GM08714 (cell line): ENCODE data around the gene RAB6B.

Source experiments
- H3K4me3 ChIP-seq: fragments of 200-500 bp; sonication (Bioruptor generic); 2 replicates; pipeline ENCODE4 v1.5.1; 2014; ENCODE audit warnings: mild to moderate bottlenecking, low read length, inconsistent platforms
- ZNF274 ChIP-seq: IDR thresholded peaks from 2 replicates; pipeline ENCODE4 v1.6.1; 2012; ENCODE audit warnings: mild to moderate bottlenecking, low read depth, low read length

The RAB6B gene

DNA sequence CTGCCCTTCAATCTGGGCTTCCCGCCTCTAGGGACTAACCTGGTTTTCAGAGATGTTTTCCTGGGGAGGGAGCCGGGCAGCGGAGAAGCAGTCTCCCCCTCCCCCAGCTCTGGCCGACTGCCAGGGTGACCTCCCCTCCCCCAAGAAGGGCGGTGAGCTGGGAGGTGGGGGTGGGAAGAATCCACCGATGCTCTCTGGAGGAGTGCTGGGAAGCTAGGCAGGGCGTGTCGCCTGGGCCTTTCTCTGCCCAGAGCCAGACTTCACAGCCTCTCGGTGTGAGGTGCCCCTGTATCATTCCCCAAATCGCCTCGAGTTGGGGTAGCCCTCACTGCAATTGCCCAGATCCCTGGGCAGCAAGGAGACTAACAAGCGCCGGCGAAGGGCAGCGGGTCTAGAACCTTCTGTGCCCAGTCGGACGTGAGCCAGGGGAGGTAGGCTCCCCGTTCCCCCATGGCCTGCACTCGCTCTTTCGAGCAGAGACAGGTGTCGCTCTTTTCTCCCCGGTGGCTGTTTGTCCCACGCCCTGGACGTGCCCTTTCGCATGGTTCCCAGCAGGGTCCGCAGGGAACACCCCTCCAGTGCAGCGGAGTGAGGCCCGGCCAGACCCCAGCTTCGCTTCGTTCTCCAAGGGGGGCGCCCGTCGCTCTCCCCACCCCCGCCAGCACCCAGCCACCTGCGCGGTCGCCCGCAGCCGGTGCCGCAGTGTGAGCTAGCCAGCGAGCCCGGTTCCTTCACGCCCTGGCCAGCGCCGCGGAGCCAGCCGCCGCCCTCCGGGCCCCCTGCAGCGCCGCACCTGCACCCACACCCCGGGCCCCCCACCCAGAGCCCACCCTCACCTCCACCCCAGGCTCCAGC, 1.1 kb downstream of the RAB6B start:
- H3K4me3 ChIP-seq = no peak overlapping the region
- TF ChIP-seq ZNF274 = no peak

DNA sequence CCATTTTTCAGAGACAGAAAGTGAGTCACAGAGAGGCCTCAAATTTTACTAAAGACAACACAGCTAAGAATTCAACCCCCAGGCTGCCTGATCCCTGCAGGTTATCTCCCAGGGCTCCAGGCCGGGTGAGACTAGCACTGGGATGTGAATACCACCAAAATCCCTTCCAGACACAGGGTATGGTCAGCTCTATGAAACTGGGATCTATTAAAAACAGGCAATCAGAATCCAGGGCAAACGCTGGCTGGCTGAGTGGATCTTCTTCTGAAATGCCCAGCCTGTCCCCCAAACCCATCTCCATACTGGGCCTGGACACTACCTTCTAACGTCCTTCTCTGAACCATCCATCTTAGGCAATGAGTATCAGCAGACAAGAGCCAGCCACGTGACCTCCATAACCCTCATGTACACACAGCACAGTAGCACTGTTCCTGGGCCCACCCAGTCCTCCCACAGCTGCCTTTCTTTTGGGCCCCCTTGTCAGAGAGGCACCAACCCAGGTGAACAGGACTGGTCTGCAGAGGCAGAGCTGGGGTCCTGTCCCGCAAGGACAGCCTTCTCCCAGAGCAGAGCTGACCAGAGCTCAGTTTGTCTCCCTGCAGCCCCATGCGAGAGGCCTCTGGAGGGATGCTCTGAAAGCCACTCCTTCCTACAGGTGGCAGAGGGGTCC, 1.9 kb downstream of the RAB6B start:
- no peak overlapping the region for H3K4me3 ChIP-seq
- TF ChIP-seq ZNF274 = no peak

DNA sequence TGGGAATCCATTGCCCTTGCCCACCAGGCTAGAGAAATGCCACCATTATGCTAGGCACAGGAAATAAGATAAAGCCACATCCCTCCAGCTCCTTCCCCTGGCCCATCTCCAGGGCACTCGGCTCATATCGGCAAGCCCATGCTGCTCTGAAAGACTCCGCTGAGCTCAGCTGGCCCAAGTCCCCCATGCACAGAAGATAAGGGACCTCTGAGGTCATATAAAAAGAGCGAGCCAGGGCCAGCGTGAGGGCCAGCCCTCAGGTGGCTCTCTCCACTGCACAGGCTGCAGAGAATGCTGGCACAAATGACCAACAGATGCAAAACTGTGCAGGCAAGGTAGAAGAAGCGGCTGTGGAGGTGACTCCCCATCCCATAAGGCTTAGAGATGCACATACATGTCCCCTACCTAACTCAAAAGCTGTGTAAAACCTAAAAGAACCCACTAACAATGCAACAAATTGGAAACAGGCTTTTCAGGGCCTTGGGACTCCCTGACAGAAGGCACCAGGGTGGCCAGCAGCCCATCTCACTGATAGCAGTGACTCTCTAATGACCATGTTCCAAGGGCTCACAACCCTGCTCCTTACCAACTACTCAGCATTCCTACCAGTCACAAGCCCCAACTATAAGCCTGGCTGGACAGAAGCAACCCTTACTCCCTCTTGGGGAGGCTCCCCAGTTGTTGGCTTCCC, 3.0 kb downstream of the RAB6B start:
- H3K4me3 ChIP-seq = no peak overlapping the region
- no peak for TF ChIP-seq ZNF274

DNA sequence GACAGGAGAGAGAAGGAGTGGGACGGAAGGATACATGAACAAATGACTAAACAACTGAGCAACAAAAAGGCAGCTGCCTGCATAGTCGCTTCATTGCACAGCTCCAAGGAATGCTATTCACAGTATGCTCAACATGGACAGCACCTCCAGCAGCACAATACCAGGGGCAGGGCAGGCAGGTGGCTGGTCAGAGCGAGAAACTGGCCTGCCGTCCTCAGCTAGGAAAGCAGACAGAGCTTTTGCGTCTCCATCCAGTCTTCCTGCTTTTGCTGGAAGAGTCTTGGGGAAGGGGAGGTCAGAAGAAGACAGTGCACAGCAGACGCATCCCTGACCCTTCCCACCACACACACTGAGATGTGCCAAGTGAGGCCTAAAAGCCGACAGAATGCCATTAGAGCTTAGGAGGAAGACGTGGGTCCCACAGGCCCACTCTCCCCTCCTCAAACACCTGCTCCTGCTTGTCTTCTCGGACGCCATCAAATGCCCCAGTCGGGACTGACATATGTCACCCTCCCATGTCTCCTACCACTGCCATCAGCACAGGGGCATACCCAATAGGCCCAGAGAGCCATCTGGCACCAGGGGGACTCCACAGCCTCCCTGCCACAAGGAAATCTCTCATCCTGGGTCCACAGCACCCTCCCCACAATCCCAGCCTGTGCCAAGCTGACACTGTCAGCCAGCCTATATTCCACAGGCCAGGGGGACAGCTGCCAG, 3.9 kb downstream of the RAB6B start:
- TF ChIP-seq ZNF274 = no peak
- H3K4me3 ChIP-seq = no peak overlapping the region

GRCh38 chr3:133890972-133891644, 4.6 kb downstream of the RAB6B start:
- no peak for TF ChIP-seq ZNF274

GRCh38 chr3:133890037-133890436, 5.6 kb downstream of the RAB6B start:
- no peak overlapping the region for H3K4me3 ChIP-seq
- no peak for TF ChIP-seq ZNF274

More at GRCh38 chr3:133890972-133891644, 4.6 kb downstream of the RAB6B start:
- no peak overlapping the region for H3K4me3 ChIP-seq

GRCh38 chr3:133888726-133889340, 6.8 kb downstream of the RAB6B start:
- H3K4me3 ChIP-seq = no peak overlapping the region
- no peak for TF ChIP-seq ZNF274

GRCh38 chr3:133887803-133888703, 7.6 kb downstream of the RAB6B start:
- no peak for TF ChIP-seq ZNF274
- no peak overlapping the region for H3K4me3 ChIP-seq

GRCh38 chr3:133887074-133887802, 8.4 kb downstream of the RAB6B start:
- no peak overlapping the region for H3K4me3 ChIP-seq
- TF ChIP-seq ZNF274 = no peak

GRCh38 chr3:133886031-133886722, 9.5 kb downstream of the RAB6B start:
- H3K4me3 ChIP-seq = no peak overlapping the region
- no peak for TF ChIP-seq ZNF274

DNA sequence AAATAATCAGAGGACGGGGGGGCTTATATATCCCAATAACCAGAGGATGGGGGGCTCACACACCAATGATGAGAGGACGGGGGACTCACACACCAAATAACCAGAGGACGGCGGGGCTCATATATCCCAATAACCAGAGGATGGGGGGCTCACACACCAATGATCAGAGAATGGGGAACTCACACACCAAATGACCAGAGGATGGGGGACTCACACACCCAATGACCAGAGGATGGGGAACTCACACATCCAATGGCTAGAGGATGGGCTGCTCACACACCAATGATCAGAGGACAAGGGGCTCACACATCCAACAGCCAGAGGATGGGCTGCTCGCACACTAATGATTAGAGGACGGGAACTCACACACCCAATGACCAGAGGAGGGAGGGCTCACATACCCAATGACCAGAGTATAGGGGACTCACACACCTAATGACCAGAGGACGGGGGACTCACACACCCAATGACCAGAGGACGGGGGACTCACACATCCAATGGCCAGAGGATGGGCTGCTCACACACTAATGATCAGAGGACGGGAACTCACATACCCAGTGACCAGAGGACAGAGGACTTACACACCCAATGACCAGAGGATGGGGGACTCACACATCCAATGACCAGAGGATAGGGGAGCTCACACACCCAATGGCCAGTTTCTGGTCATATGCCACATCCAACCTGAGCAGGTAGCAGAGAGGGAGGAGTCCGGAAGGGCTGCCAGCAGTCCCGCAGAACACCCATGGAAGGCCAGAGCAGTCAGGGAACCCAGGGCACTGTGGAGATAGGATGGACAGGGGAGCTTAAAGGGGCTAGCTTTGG, 10.6 kb downstream of the RAB6B start:
- no peak for TF ChIP-seq ZNF274

More for the DNA sequence above, 10.6 kb downstream of the RAB6B start:
- no peak overlapping the region for H3K4me3 ChIP-seq
